ENCODE measurements around the gene APOC3.

APOC3 gene

GRCh38 chr11:116852261-116853031, 22.7 kb downstream of the APOC3 start:
- no peak for DNase-seq

GRCh38 chr11:116853461-116854073, 23.9 kb downstream of the APOC3 start:
- no peak for DNase-seq

- DNase-seq = no peak
Observed at GRCh38 chr11:116855413-116855812, 25.7 kb downstream of the APOC3 start.

GRCh38 chr11:116856423-116856822, 26.7 kb downstream of the APOC3 start:
- no peak for DNase-seq

- DNase-seq = no peak
Observed at GRCh38 chr11:116857316-116857715, 27.6 kb downstream of the APOC3 start.

- DNase-seq = no peak
Observed at GRCh38 chr11:116857936-116858335, 28.2 kb downstream of the APOC3 start.

DNA sequence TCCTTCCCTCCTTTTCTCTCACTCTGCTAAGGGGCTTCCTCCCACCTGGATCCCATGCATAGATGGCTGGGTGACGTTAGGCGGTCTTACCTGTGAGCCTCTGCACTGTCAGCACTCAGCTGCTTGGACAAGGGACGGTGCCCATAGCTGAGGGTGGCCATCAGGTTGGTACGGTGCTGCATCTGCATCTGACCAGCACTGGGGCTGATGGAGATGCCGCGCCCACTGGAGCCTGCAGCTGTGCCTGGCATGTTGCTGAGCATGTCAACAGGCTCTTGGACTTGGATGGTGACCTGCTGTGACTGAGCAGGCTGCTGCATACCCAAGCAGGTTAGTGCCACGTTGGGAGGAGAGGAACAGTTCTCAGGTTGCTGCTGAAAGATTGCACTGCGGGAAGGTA, 29.5 kb downstream of the APOC3 start:
- DNase-seq = no peak

GRCh38 chr11:116860303-116860702, 30.6 kb downstream of the APOC3 start:
- DNase-seq = no peak

GRCh38 chr11:116861539-116861938, 31.8 kb downstream of the APOC3 start:
- DNase-seq = no peak

DNA sequence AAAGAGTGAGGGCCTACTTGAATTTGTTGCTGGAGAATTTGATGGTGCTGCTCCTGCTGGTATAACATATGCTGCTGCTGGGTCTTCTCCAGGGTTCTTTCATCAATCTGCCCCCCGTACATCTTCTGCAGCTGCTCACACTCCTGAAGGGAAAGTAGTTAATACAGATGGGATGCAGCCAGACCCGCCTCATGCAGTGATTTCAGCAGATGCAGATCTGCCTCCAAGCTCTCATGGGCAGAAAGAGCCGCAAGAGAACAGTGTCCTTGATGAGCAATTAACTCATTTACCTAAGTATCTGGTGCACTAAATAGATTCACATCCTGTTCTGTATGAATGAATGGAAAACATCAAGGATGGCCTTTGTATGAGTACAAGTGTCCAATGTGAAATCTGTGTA, 32.5 kb downstream of the APOC3 start:
- DNase-seq = no peak

- DNase-seq = no peak
Observed at GRCh38 chr11:116862951-116863350, 33.2 kb downstream of the APOC3 start.

DNA sequence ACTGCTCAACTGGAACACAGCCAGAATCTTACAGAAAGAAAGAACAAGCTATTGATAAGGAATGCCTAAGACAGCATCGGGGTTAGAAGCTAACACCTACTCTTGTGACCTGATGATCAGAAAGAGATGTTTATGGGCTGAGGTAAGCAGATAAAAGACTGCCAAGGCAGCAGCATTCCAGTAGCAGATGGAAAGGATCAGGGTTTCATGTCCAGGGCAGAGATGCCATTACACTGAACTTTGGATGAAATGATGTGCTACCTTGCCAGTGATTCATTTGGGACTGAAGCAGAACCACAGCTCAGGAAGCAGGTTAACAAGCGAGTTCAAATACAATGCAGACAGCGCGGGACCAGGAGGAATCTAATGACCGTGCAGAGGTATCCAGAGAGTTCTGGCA, 34.8 kb downstream of the APOC3 start:
- DNase-seq = no peak

DNA sequence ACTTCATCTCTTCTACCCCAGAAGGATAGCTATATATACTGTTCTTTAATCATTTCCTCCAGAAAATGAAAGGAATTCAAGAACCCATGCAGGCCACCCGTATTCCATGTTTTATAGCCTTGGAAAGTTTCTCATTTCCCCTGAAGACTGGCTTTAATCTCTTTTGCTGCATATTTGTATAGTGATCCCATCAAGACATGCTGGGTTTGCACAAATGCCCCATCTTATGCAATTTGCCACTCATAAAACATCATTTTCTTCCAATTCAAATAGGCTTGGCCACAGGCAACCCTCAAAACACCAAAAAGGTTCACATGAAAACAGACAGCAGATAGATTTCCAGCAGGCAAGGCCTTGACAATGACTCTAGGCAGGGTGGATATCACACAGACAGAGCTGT, 36.0 kb downstream of the APOC3 start:
- DNase-seq = no peak

DNA sequence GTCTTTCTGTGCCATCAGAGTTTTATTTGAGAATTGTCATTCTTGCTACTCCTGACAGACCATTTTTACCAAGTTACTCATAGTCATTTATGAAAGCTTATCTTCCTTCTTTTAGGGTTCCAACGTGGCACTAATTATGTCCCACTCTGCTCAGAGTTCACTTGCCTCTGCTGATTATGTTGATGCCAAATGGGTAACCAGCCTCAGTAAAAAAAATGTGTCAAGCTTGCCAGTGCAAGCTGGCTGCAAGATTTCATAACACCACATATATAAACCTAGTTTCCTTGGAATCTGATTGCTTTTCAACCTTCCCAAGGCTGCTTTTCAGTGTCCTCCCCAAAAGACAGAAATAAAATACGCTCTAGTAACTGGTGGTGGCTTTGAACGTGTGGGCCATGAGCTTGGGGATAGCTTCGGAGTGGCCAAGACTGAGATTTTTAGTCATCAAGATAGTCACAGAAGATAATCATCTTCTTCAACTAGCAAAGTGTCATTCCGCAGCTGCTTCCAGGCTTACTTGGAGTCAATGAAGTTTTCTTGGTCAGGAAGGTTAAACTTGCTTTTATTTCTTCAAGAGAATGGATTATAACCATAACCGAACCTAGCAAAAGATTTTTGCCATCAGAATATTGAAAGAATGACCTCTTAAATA, 37.2 kb downstream of the APOC3 start:
- no peak for DNase-seq

DNA sequence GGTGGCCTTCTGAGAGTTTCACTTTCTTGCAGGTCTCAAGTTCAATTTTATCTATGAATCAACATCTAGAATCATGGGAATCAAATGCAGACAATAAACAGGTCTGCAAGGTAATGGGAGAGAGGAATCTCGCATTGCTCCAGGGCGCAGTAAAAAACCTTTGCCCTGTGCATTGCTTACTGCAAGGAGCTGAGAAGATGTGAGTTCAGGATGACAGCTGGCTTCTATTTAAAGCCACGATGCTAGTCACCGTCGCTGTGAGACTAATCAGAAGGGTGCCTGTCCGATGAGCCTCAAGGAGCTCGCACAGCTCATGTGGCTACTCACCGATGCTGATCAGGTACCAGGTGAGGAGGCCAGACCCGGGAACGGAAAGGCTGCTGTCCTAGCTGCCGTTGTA, 37.9 kb downstream of the APOC3 start:
- no peak for DNase-seq

- DNase-seq = no peak
Observed at GRCh38 chr11:116868066-116868465, 38.4 kb downstream of the APOC3 start.

GRCh38 chr11:116869610-116870009, 39.9 kb downstream of the APOC3 start:
- no peak for DNase-seq

DNA sequence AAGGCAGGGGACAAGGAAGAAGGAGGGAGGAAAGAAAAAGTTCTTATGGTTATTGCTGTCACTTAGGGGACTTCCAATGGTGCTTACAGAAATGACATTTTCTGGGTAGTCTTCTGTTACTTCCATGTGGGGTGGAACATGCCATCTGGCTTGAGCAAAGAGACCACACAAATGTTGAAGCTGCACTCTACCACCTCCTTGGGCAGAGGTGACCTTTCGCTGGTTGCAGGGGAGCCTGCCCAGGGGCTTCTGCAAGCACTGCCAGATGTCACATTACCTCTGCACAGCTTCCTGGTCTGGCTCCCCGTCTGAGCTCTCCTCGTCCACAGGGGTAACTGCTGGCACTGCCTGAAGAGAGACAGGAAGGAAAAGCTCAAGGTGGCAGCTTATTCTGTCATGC, 40.3 kb downstream of the APOC3 start:
- no peak for DNase-seq

- no peak for DNase-seq
Observed at GRCh38 chr11:116871248-116871647, 41.5 kb downstream of the APOC3 start.

DNA sequence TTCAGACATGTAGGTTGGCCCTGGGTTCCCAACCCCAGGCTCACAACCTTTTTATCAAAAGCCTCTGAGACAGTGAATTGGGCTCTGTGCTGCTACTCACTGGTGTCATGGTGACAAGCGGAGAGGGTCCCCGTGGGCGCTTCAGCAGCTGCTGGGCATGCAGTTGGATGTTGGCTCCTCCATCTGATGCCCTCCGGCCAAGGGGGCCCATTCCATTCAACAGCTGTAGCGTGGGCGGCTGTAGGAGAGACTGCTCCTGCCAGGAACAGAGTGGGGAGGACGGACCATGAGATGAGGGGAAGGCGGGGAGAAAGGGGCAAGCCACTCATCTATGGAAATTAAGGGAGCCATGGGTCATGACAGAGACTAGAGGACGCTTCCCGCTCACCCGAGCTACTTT, 43.7 kb downstream of the APOC3 start:
- DNase-seq = no peak

DNA sequence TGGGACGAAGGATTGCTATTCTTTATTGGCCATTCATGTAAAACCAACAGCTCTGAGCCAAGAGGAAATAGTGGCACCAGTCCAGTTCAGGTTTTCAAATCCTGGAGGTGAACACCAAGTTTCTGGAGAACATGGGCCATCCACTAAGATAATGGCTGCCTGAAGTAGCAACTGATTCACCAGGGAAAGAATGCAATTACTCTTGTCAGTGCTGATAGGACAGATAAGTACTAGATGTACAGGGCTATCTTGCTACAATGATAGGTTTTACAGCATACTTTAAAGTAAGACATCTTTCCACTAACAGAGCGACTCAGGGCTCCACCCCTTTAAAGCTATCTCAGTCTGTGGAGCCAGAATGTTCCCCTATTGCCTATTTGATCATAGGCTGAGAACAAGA, 44.5 kb downstream of the APOC3 start:
- no peak for DNase-seq

DNA sequence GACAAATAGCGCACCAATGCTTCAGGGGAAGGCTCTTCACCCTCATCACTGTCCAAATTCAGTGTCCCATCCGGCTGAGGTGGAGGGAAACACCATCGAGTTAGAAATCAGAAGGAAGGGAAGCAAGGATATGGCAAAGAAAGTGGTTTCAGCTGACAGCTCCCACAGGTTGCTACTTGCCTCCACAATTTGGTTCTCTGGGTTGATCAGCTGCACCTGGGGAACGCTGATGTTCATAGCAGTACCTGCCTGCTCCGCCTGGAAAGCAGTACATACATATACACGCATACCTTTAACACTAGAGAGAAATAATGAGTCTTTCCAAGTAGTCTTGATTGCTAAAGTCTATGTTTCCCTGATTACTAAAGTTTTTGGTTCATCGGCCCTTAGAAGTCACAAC, 45.5 kb downstream of the APOC3 start:
- no peak for DNase-seq

GRCh38 chr11:116876656-116877055, 46.9 kb downstream of the APOC3 start:
- no peak for DNase-seq

Data from NCI-H774 (cell line).